Activated T-helper 17 cell treated with anti-CD3 and anti-CD28 coated beads, Interleukin-2, amount 50 U/mL, for 72 hours (primary cell): ENCODE data around the gene SLC35D1. TPM values are rescaled to one million over a fixed set of nuclear protein-coding genes. Genes with fewer than 3 reads are reported as not detected.

Experiments
- ATAC-seq: fragments of 150-1000 bp; cut with Tn5 transposase; replicated peaks from 2 replicates; pipeline ENCODE4 v1.10.0; 2021; ENCODE audit warnings: mild to moderate bottlenecking, moderate library complexity
- H3K27ac Mint-ChIP-seq: one replicate; pipeline ENCODE4 v1.8.0; 2022; ENCODE audit warnings: mixed read lengths
- H3K27me3 Mint-ChIP-seq: one replicate; pipeline ENCODE4 v1.8.0; 2022; ENCODE audit warnings: mixed read lengths
- H3K36me3 Mint-ChIP-seq: one replicate; pipeline ENCODE4 v1.8.0; 2022; ENCODE audit warnings: low read depth, mild to moderate bottlenecking, mixed read lengths
- H3K4me1 Mint-ChIP-seq: one replicate; pipeline ENCODE4 v1.8.0; 2022; ENCODE audit warnings: mixed read lengths
- H3K4me3 Mint-ChIP-seq: one replicate; pipeline ENCODE4 v1.8.0; 2022; ENCODE audit warnings: mild to moderate bottlenecking, mixed read lengths
- H3K9me3 Mint-ChIP-seq: one replicate; pipeline ENCODE4 v1.8.0; 2022; ENCODE audit warnings: mixed read lengths
- total RNA-seq, 2 donors: library from RNA; stranded (reverse); gene quantifications; one replicate each; pipeline ENCODE4 v1.2.3, GENCODE V29; 2022

SLC35D1 gene
- total RNA-seq, 2 donors from 2014 or later = 10.3 to 16.2 TPM

GRCh38 chr1:67060811-67061218 lies 6.9 kb upstream of the SLC35D1 start:
- no peak for ATAC-seq
- Mint-ChIP-seq H3K27ac (no peak overlapping the region), H3K36me3 (no peaks in the 10 kb centered on the region), H3K9me3 (no peaks in the 10 kb centered on the region), H3K4me3 (no peak overlapping the region), H3K27me3 (peaks cover 8% of the 10 kb centered on the region), H3K4me1 (no peaks in the 10 kb centered on the region)

GRCh38 chr1:67059346-67059745 lies 5.4 kb upstream of the SLC35D1 start:
- H3K36me3 Mint-ChIP-seq = no peaks in the 10 kb centered on the region
- H3K9me3 Mint-ChIP-seq = no peaks in the 10 kb centered on the region
- H3K27me3 Mint-ChIP-seq = peaks cover 5% of the 10 kb centered on the region
- no peak overlapping the region for H3K4me3 Mint-ChIP-seq
- no peaks in the 10 kb centered on the region for H3K4me1 Mint-ChIP-seq
- ATAC-seq = no peak
- no peak overlapping the region for H3K27ac Mint-ChIP-seq

GRCh38 chr1:67058761-67059160 lies 4.8 kb upstream of the SLC35D1 start:
- no peaks in the 10 kb centered on the region for H3K4me1 Mint-ChIP-seq
- H3K36me3 Mint-ChIP-seq = no peaks in the 10 kb centered on the region
- peaks cover 5% of the 10 kb centered on the region for H3K27me3 Mint-ChIP-seq

GRCh38 chr1:67058242-67058641 lies 4.3 kb upstream of the SLC35D1 start:
- no peaks in the 10 kb centered on the region for H3K4me1 Mint-ChIP-seq

More at GRCh38 chr1:67058761-67059160, 4.8 kb upstream of the SLC35D1 start:
- ATAC-seq = no peak
- H3K4me3 Mint-ChIP-seq = no peak overlapping the region
- no peaks in the 10 kb centered on the region for H3K9me3 Mint-ChIP-seq
- H3K27ac Mint-ChIP-seq = no peak overlapping the region

GRCh38 chr1:67053535-67053784 lies 488 bp downstream of the SLC35D1 start:
- Mint-ChIP-seq H3K27ac (peak overlapping the region; percentile 82), H3K4me1 (peaks cover 10% of the 10 kb centered on the region), H3K9me3 (no peaks in the 10 kb centered on the region), H3K36me3 (peaks cover 44% of the 10 kb centered on the region), H3K4me3 (peak overlapping the region; percentile 86), H3K27me3 (no peaks in the 10 kb centered on the region)
- no peak for ATAC-seq

More at GRCh38 chr1:67058242-67058641, 4.3 kb upstream of the SLC35D1 start:
- Mint-ChIP-seq H3K27me3 (peaks cover 5% of the 10 kb centered on the region), H3K9me3 (no peaks in the 10 kb centered on the region), H3K27ac (no peak overlapping the region), H3K36me3 (no peaks in the 10 kb centered on the region), H3K4me3 (no peak overlapping the region)
- ATAC-seq = no peak

- peaks cover 49% of the 10 kb centered on the region for H3K36me3 Mint-ChIP-seq
- no peaks in the 10 kb centered on the region for H3K9me3 Mint-ChIP-seq
- peak overlapping the region; percentile 86 for H3K4me3 Mint-ChIP-seq
- peak; percentile 32 for ATAC-seq
- H3K4me1 Mint-ChIP-seq = peaks cover 10% of the 10 kb centered on the region
- no peaks in the 10 kb centered on the region for H3K27me3 Mint-ChIP-seq
- peak overlapping the region; percentile 82 for H3K27ac Mint-ChIP-seq
Measured at GRCh38 chr1:67052741-67053534, 1.0 kb downstream of the SLC35D1 start.

GRCh38 chr1:67051196-67051595 lies 2.8 kb downstream of the SLC35D1 start:
- Mint-ChIP-seq H3K4me1 (peaks cover 10% of the 10 kb centered on the region), H3K9me3 (no peaks in the 10 kb centered on the region), H3K27me3 (no peaks in the 10 kb centered on the region), H3K36me3 (peaks cover 66% of the 10 kb centered on the region), H3K27ac (no peak overlapping the region), H3K4me3 (peak overlapping the region; percentile 86)
- ATAC-seq = no peak

GRCh38 chr1:67044631-67045270 lies 9.2 kb downstream of the SLC35D1 start:
- Mint-ChIP-seq H3K36me3 (peaks cover 98% of the 10 kb centered on the region), H3K4me3 (no peak overlapping the region), H3K27ac (no peak overlapping the region), H3K4me1 (no peaks in the 10 kb centered on the region), H3K27me3 (no peaks in the 10 kb centered on the region), H3K9me3 (no peaks in the 10 kb centered on the region)
- ATAC-seq = no peak

- H3K4me1 Mint-ChIP-seq = no peaks in the 10 kb centered on the region
- H3K4me3 Mint-ChIP-seq = no peak overlapping the region
- no peaks in the 10 kb centered on the region for H3K27me3 Mint-ChIP-seq
- H3K9me3 Mint-ChIP-seq = no peaks in the 10 kb centered on the region
- no peak overlapping the region for H3K27ac Mint-ChIP-seq
- no peak for ATAC-seq
- peaks cover 98% of the 10 kb centered on the region for H3K36me3 Mint-ChIP-seq
Measured at GRCh38 chr1:67043366-67043765, 10.6 kb downstream of the SLC35D1 start.

GRCh38 chr1:67041841-67042503 lies 12.0 kb downstream of the SLC35D1 start:
- Mint-ChIP-seq H3K36me3 (peaks cover 98% of the 10 kb centered on the region), H3K27ac (no peak overlapping the region), H3K4me1 (no peaks in the 10 kb centered on the region), H3K27me3 (no peaks in the 10 kb centered on the region), H3K9me3 (no peaks in the 10 kb centered on the region), H3K4me3 (no peak overlapping the region)
- ATAC-seq = no peak

- no peak overlapping the region for H3K27ac Mint-ChIP-seq
- H3K36me3 Mint-ChIP-seq = peaks cover 97% of the 10 kb centered on the region
- H3K27me3 Mint-ChIP-seq = no peaks in the 10 kb centered on the region
- no peak for ATAC-seq
- H3K9me3 Mint-ChIP-seq = peaks cover 5% of the 10 kb centered on the region
- H3K4me3 Mint-ChIP-seq = no peak overlapping the region
- no peaks in the 10 kb centered on the region for H3K4me1 Mint-ChIP-seq
Measured at GRCh38 chr1:67040405-67040804, 13.5 kb downstream of the SLC35D1 start.

- Mint-ChIP-seq H3K27me3 (no peaks in the 10 kb centered on the region), H3K9me3 (peaks cover 4% of the 10 kb centered on the region), H3K4me1 (no peaks in the 10 kb centered on the region), H3K4me3 (no peak overlapping the region), H3K36me3 (peaks cover 57% of the 10 kb centered on the region), H3K27ac (no peak overlapping the region)
- ATAC-seq = no peak
Measured at GRCh38 chr1:67031859-67032247, 22.1 kb downstream of the SLC35D1 start.

GRCh38 chr1:67031121-67031858 lies 22.7 kb downstream of the SLC35D1 start:
- no peaks in the 10 kb centered on the region for H3K9me3 Mint-ChIP-seq
- peaks cover 52% of the 10 kb centered on the region for H3K36me3 Mint-ChIP-seq
- no peak overlapping the region for H3K4me3 Mint-ChIP-seq
- ATAC-seq = no peak
- no peaks in the 10 kb centered on the region for H3K4me1 Mint-ChIP-seq
- no peaks in the 10 kb centered on the region for H3K27me3 Mint-ChIP-seq
- H3K27ac Mint-ChIP-seq = no peak overlapping the region

GRCh38 chr1:67029472-67029871 lies 24.5 kb downstream of the SLC35D1 start:
- no peak for ATAC-seq

More at GRCh38 chr1:67029472-67029871, 24.5 kb downstream of the SLC35D1 start:
- Mint-ChIP-seq H3K4me1 (no peaks in the 10 kb centered on the region), H3K9me3 (no peaks in the 10 kb centered on the region), H3K4me3 (no peak overlapping the region), H3K27ac (no peak overlapping the region), H3K36me3 (peaks cover 60% of the 10 kb centered on the region), H3K27me3 (no peaks in the 10 kb centered on the region)
